ENCODE results near the gene NPAS4.

The NPAS4 gene

GRCh38 chr11:66388780-66389386 is 32.0 kb upstream of the NPAS4 start:
- H3K27ac ChIP-seq: no peak overlapping the region
- H3K27me3 ChIP-seq: no peaks in the 10 kb centered on the region
- TF ChIP-seq Cebpa-rat (IDR thresholded peaks at IDR 0.05): no peak
- H4K20me1 ChIP-seq: no peaks in the 10 kb centered on the region
- H3K4me1 ChIP-seq: peaks cover 7 to 24% (median 20%) of the 10 kb centered on the region in 10 experiments; a peak in 18 of 20 replicates
- H3K36me3 ChIP-seq: no peaks in the 10 kb centered on the region
- no peaks in the 10 kb centered on the region for H3K9me3 ChIP-seq (replicated peaks in 1 of 11)
- H3K4me3 ChIP-seq: no peak overlapping the region
- H3K4me2 ChIP-seq: no peak overlapping the region
- H3K9ac ChIP-seq: no peak overlapping the region

DNA sequence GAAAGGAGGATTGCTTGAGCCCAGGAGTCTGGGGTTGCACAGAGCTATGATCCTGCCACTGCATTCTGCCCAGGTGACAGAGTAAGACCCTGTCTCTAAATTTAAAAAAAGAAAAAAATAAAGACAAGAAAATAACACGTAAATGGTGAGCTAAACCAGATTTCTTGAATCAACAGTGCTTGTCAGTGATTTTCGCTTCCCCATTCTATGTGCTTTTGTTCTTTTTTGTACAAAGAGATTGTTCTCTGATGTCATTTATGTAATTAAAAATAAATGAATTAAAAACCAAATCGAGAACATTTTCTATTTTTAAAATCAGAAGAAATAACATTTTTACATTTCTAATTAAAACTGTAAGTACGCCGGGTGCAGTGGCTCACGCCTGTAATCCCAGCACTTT is 29.5 kb upstream of the NPAS4 start:
- H4K20me1 ChIP-seq: no peaks in the 10 kb centered on the region
- no peak overlapping the region for H3K27ac ChIP-seq
- TF ChIP-seq Cebpa-rat (IDR thresholded peaks at IDR 0.05): no peak
- H3K4me2 ChIP-seq: no peak overlapping the region
- no peaks in the 10 kb centered on the region for H3K27me3 ChIP-seq
- H3K4me3 ChIP-seq: no peak overlapping the region
- no peak overlapping the region for H3K9ac ChIP-seq
- H3K9me3 ChIP-seq (replicated peaks in 1 of 11): no peaks in the 10 kb centered on the region
- peaks cover 5 to 10% (median 7%) of the 10 kb centered on the region in 10 experiments; a peak in 16 of 20 replicates for H3K4me1 ChIP-seq
- no peaks in the 10 kb centered on the region for H3K36me3 ChIP-seq

DNA sequence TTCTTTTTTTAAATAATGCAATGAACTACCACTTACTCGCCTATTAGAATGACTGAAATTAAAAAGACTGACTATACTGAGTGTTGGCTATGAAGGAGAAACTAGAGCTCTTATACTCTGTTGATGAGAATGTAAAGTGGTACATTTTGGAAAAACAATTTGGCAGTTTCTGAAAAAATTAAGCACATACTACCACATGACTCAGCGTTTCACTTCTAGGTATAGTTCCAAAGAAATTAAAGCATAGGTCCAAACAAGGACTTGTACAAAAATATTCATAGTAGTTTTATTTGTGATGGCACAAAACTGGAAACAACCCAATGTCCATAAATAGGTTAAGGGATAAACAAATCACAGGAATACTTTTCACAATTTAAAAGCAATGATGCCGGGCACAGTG is 26.9 kb upstream of the NPAS4 start:
- Histone ChIP-seq H3K4me2 (no peak overlapping the region), H3K27ac (no peak overlapping the region), H3K4me3 (no peak overlapping the region), H4K20me1 (no peaks in the 10 kb centered on the region; a peak in 1 of 22 replicates), H3K4me1 (peaks cover 0 to 7% (median 1%) of the 10 kb centered on the region in 10 experiments; a peak in 2 of 20 replicates), H3K27me3 (no peaks in the 10 kb centered on the region), H3K9me3 (replicated peaks in 1 of 11) (no peaks in the 10 kb centered on the region), H3K36me3 (no peaks in the 10 kb centered on the region), H3K9ac (no peak overlapping the region)
- no peak for TF ChIP-seq Cebpa-rat (IDR thresholded peaks at IDR 0.05)

- no peaks in the 10 kb centered on the region for H3K36me3 ChIP-seq
- peak overlapping the region in 2 of 11 experiments; percentile 27 to 31; a peak in 2 of 22 replicates for H3K9ac ChIP-seq
- H3K9me3 ChIP-seq (replicated peaks in 1 of 11): no peaks in the 10 kb centered on the region
- H3K4me1 ChIP-seq: peaks cover 0 to 8% (median 2%) of the 10 kb centered on the region in 10 experiments; a peak in 7 of 20 replicates
- no peak for TF ChIP-seq Cebpa-rat (IDR thresholded peaks at IDR 0.05)
- no peak overlapping the region for H3K27ac ChIP-seq
- H3K4me2 ChIP-seq: no peak overlapping the region
- H3K4me3 ChIP-seq: no peak overlapping the region
- peaks cover 41 to 43% (median 42%) of the 10 kb centered on the region in 11 experiments for H3K27me3 ChIP-seq
- H4K20me1 ChIP-seq: peaks cover 0 to 34% (median 5%) of the 10 kb centered on the region in 11 experiments; a peak in 8 of 22 replicates
Observed at GRCh38 chr11:66407651-66408050, 13.2 kb upstream of the NPAS4 start.

DNA sequence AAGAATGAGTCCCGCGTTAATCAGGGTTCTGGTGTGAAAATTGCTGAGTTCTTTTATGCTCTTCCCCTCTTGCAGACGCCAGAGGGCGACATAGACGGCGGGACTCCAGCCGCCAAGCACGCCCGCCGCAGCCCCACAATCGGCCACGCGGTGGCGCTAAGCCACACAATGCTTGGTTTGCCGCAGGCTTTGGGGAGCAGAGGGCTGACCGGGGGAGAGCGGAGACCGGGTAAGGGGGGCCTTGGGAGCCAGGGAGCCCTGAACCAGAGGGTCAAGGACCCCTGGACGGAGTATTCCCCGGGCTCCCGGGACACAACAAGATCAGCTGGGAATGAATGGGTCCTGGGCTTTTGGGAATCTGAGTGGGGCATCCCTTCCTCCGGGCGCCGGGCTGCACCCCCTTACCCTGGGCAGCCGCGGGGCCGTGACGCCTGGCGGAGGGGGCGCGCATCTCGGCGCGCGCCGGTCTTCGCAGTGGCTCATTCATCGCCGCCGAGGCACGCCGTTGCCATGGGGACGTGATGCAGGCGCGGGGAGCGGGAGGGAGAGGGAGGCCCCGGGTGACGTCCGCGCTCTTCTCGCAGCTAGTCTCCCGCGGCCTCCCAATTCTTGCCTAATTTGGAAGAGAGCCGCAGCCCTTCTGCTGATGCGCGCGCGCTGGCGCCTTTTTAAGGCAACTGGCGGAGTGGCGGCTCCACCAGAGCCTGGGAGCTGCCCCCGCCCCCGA is 12.2 kb upstream of the NPAS4 start:
- Histone ChIP-seq H3K36me3 (no peaks in the 10 kb centered on the region), H3K4me3 (peak overlapping the region; percentile 48 to 73 (median 60)), H3K27ac (peak overlapping the region in 1 of 11 experiments; percentile 33; a peak in 1 of 22 replicates), H3K4me2 (peak overlapping the region; percentile 90 to 100 (median 99)), H3K9me3 (replicated peaks in 1 of 11) (no peaks in the 10 kb centered on the region), H3K27me3 (peaks cover 51 to 53% (median 52%) of the 10 kb centered on the region in 11 experiments), H3K9ac (peak overlapping the region; percentile 21 to 71 (median 53); a peak in 16 of 22 replicates), H4K20me1 (peaks cover 0 to 44% (median 7%) of the 10 kb centered on the region in 11 experiments; a peak in 11 of 22 replicates), H3K4me1 (peaks cover 0 to 8% (median 2%) of the 10 kb centered on the region in 10 experiments; a peak in 7 of 20 replicates)
- TF ChIP-seq Cebpa-rat (IDR thresholded peaks at IDR 0.05): no peak

- H3K4me1 ChIP-seq: peaks cover 0 to 8% (median 2%) of the 10 kb centered on the region in 10 experiments; a peak in 7 of 20 replicates
- peaks cover 0 to 50% (median 8%) of the 10 kb centered on the region in 11 experiments; a peak in 11 of 22 replicates for H4K20me1 ChIP-seq
- TF ChIP-seq Cebpa-rat (IDR thresholded peaks at IDR 0.05): no peak
- no peak overlapping the region for H3K27ac ChIP-seq
- no peaks in the 10 kb centered on the region for H3K36me3 ChIP-seq
- H3K9ac ChIP-seq: no peak overlapping the region; a peak in 2 of 22 replicates
- H3K4me2 ChIP-seq: peak overlapping the region in 10 of 11 experiments; percentile 90 to 100 (median 98); a peak in 20 of 22 replicates
- no peaks in the 10 kb centered on the region for H3K9me3 ChIP-seq (replicated peaks in 1 of 11)
- peaks cover 57 to 59% (median 58%) of the 10 kb centered on the region in 11 experiments for H3K27me3 ChIP-seq
- H3K4me3 ChIP-seq: peak overlapping the region in 5 of 10 experiments; percentile 57 to 73 (median 64); a peak in 6 of 20 replicates
Observed at GRCh38 chr11:66409226-66409625, 11.6 kb upstream of the NPAS4 start.

GRCh38 chr11:66410191-66410590 is 10.6 kb upstream of the NPAS4 start:
- no peak overlapping the region for H3K4me3 ChIP-seq

DNA sequence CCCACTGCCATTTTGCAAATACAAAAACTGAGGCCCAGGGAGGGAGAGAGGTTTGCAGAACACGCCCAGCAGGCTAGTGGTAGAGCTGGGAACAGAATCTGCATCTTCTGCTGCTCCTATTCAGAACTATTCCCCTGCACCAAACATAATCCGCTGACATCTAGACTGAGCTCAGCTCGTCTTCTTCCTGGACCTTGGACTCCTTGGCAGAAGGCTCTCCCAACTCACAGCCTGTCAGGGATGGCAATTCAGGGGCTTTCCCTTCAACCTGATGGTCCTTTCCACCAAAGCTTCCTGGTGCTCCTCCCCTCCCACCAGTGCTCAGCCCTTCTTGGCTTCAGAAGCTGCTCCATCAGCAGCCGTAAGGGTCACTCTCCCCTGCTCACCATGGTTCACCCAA is 9.5 kb upstream of the NPAS4 start:
- H3K27ac ChIP-seq: no peak overlapping the region
- H3K4me2 ChIP-seq: no peak overlapping the region
- no peak overlapping the region for H3K9ac ChIP-seq
- no peak overlapping the region for H3K4me3 ChIP-seq
- H3K27me3 ChIP-seq: peaks cover 78 to 80% (median 79%) of the 10 kb centered on the region in 11 experiments
- H3K36me3 ChIP-seq: no peaks in the 10 kb centered on the region
- peaks cover 0 to 8% (median 2%) of the 10 kb centered on the region in 10 experiments; a peak in 7 of 20 replicates for H3K4me1 ChIP-seq
- no peak for TF ChIP-seq Cebpa-rat (IDR thresholded peaks at IDR 0.05)
- H4K20me1 ChIP-seq: peaks cover 0 to 56% (median 8%) of the 10 kb centered on the region in 11 experiments; a peak in 11 of 22 replicates
- H3K9me3 ChIP-seq (replicated peaks in 1 of 11): no peaks in the 10 kb centered on the region

More at GRCh38 chr11:66410191-66410590, 10.6 kb upstream of the NPAS4 start:
- no peak overlapping the region for H3K4me2 ChIP-seq
- H3K27ac ChIP-seq: no peak overlapping the region
- no peak overlapping the region for H3K9ac ChIP-seq
- no peak for TF ChIP-seq Cebpa-rat (IDR thresholded peaks at IDR 0.05)
- no peaks in the 10 kb centered on the region for H3K9me3 ChIP-seq (replicated peaks in 1 of 11)
- no peaks in the 10 kb centered on the region for H3K36me3 ChIP-seq
- H3K4me1 ChIP-seq: peaks cover 0 to 8% (median 2%) of the 10 kb centered on the region in 10 experiments; a peak in 7 of 20 replicates
- peaks cover 66 to 68% (median 68%) of the 10 kb centered on the region in 11 experiments for H3K27me3 ChIP-seq
- H4K20me1 ChIP-seq: peaks cover 0 to 56% (median 8%) of the 10 kb centered on the region in 11 experiments; a peak in 11 of 22 replicates

DNA sequence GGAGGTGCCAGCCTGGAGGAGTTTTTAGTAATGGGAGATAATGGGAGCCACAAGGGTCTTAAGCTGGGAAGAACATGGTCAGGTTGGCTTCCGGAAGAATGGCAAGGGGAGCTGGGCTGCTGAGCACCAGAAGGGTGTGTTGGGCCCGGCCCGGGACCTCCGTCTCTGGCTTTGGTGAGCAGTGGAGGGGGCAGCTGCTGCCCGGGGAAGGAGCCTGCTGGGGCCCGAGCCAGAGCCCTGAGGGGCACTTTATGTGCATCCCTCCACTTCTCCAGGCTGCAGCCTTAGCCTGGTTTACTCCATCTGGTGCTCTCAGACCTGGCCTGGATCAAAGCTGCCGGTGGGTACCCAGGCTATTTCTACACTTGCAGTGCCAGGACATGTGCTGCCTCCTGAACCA is 8.7 kb upstream of the NPAS4 start:
- Histone ChIP-seq H3K4me2 (no peak overlapping the region), H3K9ac (no peak overlapping the region), H3K27me3 (peaks cover 86 to 88% (median 87%) of the 10 kb centered on the region in 11 experiments), H3K4me1 (peaks cover 0 to 8% (median 2%) of the 10 kb centered on the region in 10 experiments; a peak in 7 of 20 replicates), H3K27ac (no peak overlapping the region), H3K9me3 (replicated peaks in 1 of 11) (no peaks in the 10 kb centered on the region), H3K36me3 (no peaks in the 10 kb centered on the region), H4K20me1 (peaks cover 0 to 56% (median 8%) of the 10 kb centered on the region in 11 experiments; a peak in 11 of 22 replicates), H3K4me3 (no peak overlapping the region)
- TF ChIP-seq Cebpa-rat (IDR thresholded peaks at IDR 0.05): no peak
